Stimulated activated CD8-positive, alpha-beta memory T cell treated with anti-CD3 and anti-CD28 coated beads, Interleukin-7, amount 100 ng/mL, for 4 hours (primary cell): ENCODE data around the gene MAX.
A peak's percentile ranks its signal among the peaks of the same experiment; 100 is the strongest.

ENCODE experiments used
- DNase-seq, 2 donors: peaks; one replicate each; pipeline ENCODE4 v3.0.0-alpha.2; 2020; ENCODE audit warnings: low read depth in 2 of 2

The MAX gene

GRCh38 chr14:65073605-65074201 lies 28.6 kb downstream of the MAX start:
- DNase-seq, result no peak

- no peak for DNase-seq
Observed at GRCh38 chr14:65072937-65073336, 29.4 kb downstream of the MAX start.

- no peak for DNase-seq
Observed at GRCh38 chr14:65072256-65072655, 30.1 kb downstream of the MAX start.

GRCh38 chr14:65071544-65071943 lies 30.8 kb downstream of the MAX start:
- DNase-seq, result no peak

- DNase-seq, result no peak
Observed at GRCh38 chr14:65070471-65070976, 31.8 kb downstream of the MAX start.

GRCh38 chr14:65069874-65070413 lies 32.4 kb downstream of the MAX start:
- no peak for DNase-seq

- no peak for DNase-seq
Observed at GRCh38 chr14:65065719-65066118, 36.6 kb downstream of the MAX start.

- DNase-seq, result no peak
Observed at GRCh38 chr14:65062096-65063075, 39.9 kb downstream of the MAX start.

GRCh38 chr14:65057695-65058094 lies 44.6 kb downstream of the MAX start:
- no peak for DNase-seq

GRCh38 chr14:65054471-65055085 lies 47.7 kb downstream of the MAX start:
- peak in 1 of 2 donors; percentile 2 for DNase-seq

GRCh38 chr14:65053466-65053865 lies 48.9 kb downstream of the MAX start:
- DNase-seq, result no peak

- no peak for DNase-seq
Observed at GRCh38 chr14:65052832-65053231, 49.5 kb downstream of the MAX start.

GRCh38 chr14:65045709-65046108 lies 56.6 kb downstream of the MAX start:
- DNase-seq, result no peak

- no peak for DNase-seq
Observed at GRCh38 chr14:65045006-65045405, 57.3 kb downstream of the MAX start.

- DNase-seq, result no peak
Observed at GRCh38 chr14:65044596-65044959, 57.7 kb downstream of the MAX start.

- no peak for DNase-seq
Observed at GRCh38 chr14:65043893-65044595, 58.3 kb downstream of the MAX start.

- no peak for DNase-seq
Observed at GRCh38 chr14:65042731-65043372, 59.5 kb downstream of the MAX start.

- DNase-seq, result no peak
Observed at GRCh38 chr14:65042296-65042695, 60.0 kb downstream of the MAX start.

- DNase-seq, result no peak
Observed at GRCh38 chr14:65041434-65041915, 60.8 kb downstream of the MAX start.

- no peak for DNase-seq
Observed at GRCh38 chr14:65040666-65041433, 61.5 kb downstream of the MAX start.
